Measurements from ENCODE around the gene MKNK2. TPM values are rescaled to one million over a fixed set of nuclear protein-coding genes. Genes with fewer than 3 reads are reported as not detected.

The MKNK2 gene
- total RNA-seq, 1 experiment from 2014 or later = 271 TPM

Other genes starting within 250 kb of the MKNK2 start
- gene ATP8B3, start 239.0 kb downstream of the MKNK2 start, total RNA-seq (2021; ENCODE audit: unreplicated experiment) = 17.0 TPM
- gene REXO1, start 202.8 kb downstream of the MKNK2 start, total RNA-seq (2021; ENCODE audit: unreplicated experiment) = 52.2 TPM
- gene KLF16, start 187.7 kb downstream of the MKNK2 start, total RNA-seq (2021; ENCODE audit: unreplicated experiment) = 64.3 TPM
- gene ABHD17A, start 165.7 kb downstream of the MKNK2 start, total RNA-seq (2021; ENCODE audit: unreplicated experiment) = 68.2 TPM
- gene ADAT3, start 145.8 kb downstream of the MKNK2 start, total RNA-seq (2021; ENCODE audit: unreplicated experiment) = 15.9 TPM
- 63.3 TPM for gene SCAMP4, start 145.8 kb downstream of the MKNK2 start, total RNA-seq (2021; ENCODE audit: unreplicated experiment)
- gene CSNK1G2, start 110.1 kb downstream of the MKNK2 start, total RNA-seq (2021; ENCODE audit: unreplicated experiment) = 97.9 TPM
- 112 TPM for gene BTBD2, start 35.5 kb downstream of the MKNK2 start, total RNA-seq (2021; ENCODE audit: unreplicated experiment)
- gene MOB3A, start 45.1 kb upstream of the MKNK2 start, total RNA-seq (2021; ENCODE audit: unreplicated experiment) = 32.1 TPM
- gene IZUMO4, start 45.7 kb upstream of the MKNK2 start, total RNA-seq (2021; ENCODE audit: unreplicated experiment) = 6.1 TPM
- 137 TPM for gene AP3D1, start 100.3 kb upstream of the MKNK2 start, total RNA-seq (2021; ENCODE audit: unreplicated experiment)
- 48.9 TPM for gene DOT1L, start 112.7 kb upstream of the MKNK2 start, total RNA-seq (2021; ENCODE audit: unreplicated experiment)
- 88.2 TPM for gene PLEKHJ1, start 185.1 kb upstream of the MKNK2 start, total RNA-seq (2021; ENCODE audit: unreplicated experiment)
- gene SF3A2, start 185.6 kb upstream of the MKNK2 start, total RNA-seq (2021; ENCODE audit: unreplicated experiment) = 166 TPM
- 42.8 TPM for gene AMH, start 198.1 kb upstream of the MKNK2 start, total RNA-seq (2021; ENCODE audit: unreplicated experiment)
- 0.30 TPM for gene JSRP1, start 205.2 kb upstream of the MKNK2 start, total RNA-seq (2021; ENCODE audit: unreplicated experiment)
- not detected for gene PEAK3, start 230.9 kb upstream of the MKNK2 start, total RNA-seq (2021; ENCODE audit: unreplicated experiment)